Karpas-422 (cell line): Measurements from ENCODE around the gene GHR. TPM values are rescaled to one million over a fixed set of nuclear protein-coding genes. Genes with fewer than 3 reads are reported as not detected.

Experiments
- DNase-seq: peaks from one replicate; pipeline ENCODE4 v3.0.0-alpha.2; 2015
- H2AFZ ChIP-seq: fragments of 200-600 bp; sonication (generic); 2 replicates; pipeline ENCODE4 v1.6.1; 2014; ENCODE audit warnings: antibody characterized with exemption, low read length, mixed read lengths
- H3K27ac ChIP-seq: fragments of 200-600 bp; sonication (generic); 2 replicates; pipeline ENCODE4 v1.5.1; 2014; ENCODE audit warnings: mild to moderate bottlenecking, low read length, moderate library complexity
- H3K27me3 ChIP-seq: fragments of 200-600 bp; sonication (generic); 2 replicates; pipeline ENCODE4 v1.6.1; 2014; ENCODE audit warnings: low read length, mixed read lengths
- H3K36me3 ChIP-seq: fragments of 200-600 bp; sonication (generic); 2 replicates; pipeline ENCODE4 v1.6.1; 2014; ENCODE audit warnings: low read length, mixed read lengths; ENCODE audit not compliant: insufficient read depth
- H3K4me1 ChIP-seq: fragments of 200-600 bp; sonication (generic); 2 replicates; pipeline ENCODE4 v1.6.1; 2014; ENCODE audit warnings: mild to moderate bottlenecking, low read length, mixed read lengths
- H3K4me2 ChIP-seq: fragments of 200-600 bp; sonication (generic); 2 replicates; pipeline ENCODE4 v1.6.1; 2014; ENCODE audit warnings: low read length, low read depth, mild to moderate bottlenecking; ENCODE audit not compliant: poor library complexity, severe bottlenecking
- H3K4me3 ChIP-seq: fragments of 200-600 bp; sonication (generic); 2 replicates; pipeline ENCODE4 v1.5.1; 2014; ENCODE audit warnings: mild to moderate bottlenecking, antibody characterized with exemption, low read length, mixed read lengths
- H3K79me2 ChIP-seq: fragments of 200-600 bp; sonication (generic); 2 replicates; pipeline ENCODE4 v1.6.1; 2014; ENCODE audit warnings: mild to moderate bottlenecking, low read length, mixed read lengths
- H3K9ac ChIP-seq: fragments of 200-600 bp; sonication (generic); 2 replicates; pipeline ENCODE4 v1.6.0; 2014; ENCODE audit warnings: low read length
- H3K9me2 ChIP-seq: fragments of 200-600 bp; sonication (generic), shearing (Covaris generic); replicated peaks from 2 replicates; pipeline ENCODE4 v1.6.0; 2014; ENCODE audit warnings: mild to moderate bottlenecking, low read length, moderate library complexity; ENCODE audit not compliant: insufficient read depth
- H3K9me3 ChIP-seq: fragments of 300-700, 200-600 bp; sonication (generic); 2 replicates; pipeline ENCODE4 v1.6.1; 2014; ENCODE audit warnings: low read length, mixed read lengths
- H4K20me1 ChIP-seq: fragments of 200-600 bp; sonication (generic); 2 replicates; pipeline ENCODE4 v1.6.1; 2014; ENCODE audit warnings: mild to moderate bottlenecking, antibody characterized with exemption, low read length, low read depth; ENCODE audit not compliant: insufficient read depth
- total RNA-seq: library from RNA; depleted of rRNA; stranded (reverse); fragments of >200 nt; shearing (Covaris generic); gene quantifications from 2 replicates; pipeline ENCODE4 v1.2.3, GENCODE V29; 2014; ENCODE audit warnings: low replicate concordance

The GHR gene
- total RNA-seq, 1 experiment from 2014 or later = not detected

DNA sequence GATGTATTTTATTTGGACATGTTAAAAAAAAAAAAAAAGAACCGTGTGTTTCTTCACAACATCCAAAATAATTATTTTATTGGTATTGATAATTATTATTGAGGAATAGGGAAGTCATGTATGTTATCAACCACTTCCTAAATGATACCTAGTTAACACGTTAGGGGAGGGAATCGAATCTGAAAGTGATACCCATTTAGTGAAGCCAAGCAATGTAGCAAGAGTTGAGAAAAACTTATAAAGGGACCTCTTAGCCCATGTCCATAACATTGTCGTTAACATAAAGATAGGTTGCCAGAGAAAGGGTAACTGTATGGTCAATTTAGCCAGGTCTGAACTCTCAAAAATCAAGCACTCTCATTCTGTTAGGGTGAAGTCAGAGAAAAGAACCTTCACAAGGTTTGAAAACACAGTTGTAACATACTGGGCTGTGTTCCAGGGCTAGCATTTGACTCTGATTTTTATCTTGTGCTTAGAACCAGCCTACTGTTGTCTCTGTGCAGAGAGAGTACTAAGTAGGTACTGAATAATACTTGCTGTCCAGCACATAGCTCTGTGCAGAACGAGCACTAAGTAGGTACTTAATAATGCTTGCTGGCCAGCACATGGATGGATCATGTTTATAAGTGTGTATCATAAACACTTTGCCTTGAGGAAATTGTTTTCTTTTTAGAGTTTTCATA lies 60.4 kb downstream of the GHR start:
- Histone ChIP-seq H3K9me3 (no peaks in the 10 kb centered on the region), H2AFZ (no peak overlapping the region), H3K36me3 (no peaks in the 10 kb centered on the region), H3K4me2 (no peak overlapping the region), H3K4me3 (no peak overlapping the region), H3K9ac (no peak overlapping the region), H3K27me3 (no peaks in the 10 kb centered on the region), H4K20me1 (no peaks in the 10 kb centered on the region), H3K27ac (no peak overlapping the region), H3K79me2 (no peaks in the 10 kb centered on the region), H3K9me2 (no peaks in the 10 kb centered on the region), H3K4me1 (no peaks in the 10 kb centered on the region)
- no peak for DNase-seq

DNA sequence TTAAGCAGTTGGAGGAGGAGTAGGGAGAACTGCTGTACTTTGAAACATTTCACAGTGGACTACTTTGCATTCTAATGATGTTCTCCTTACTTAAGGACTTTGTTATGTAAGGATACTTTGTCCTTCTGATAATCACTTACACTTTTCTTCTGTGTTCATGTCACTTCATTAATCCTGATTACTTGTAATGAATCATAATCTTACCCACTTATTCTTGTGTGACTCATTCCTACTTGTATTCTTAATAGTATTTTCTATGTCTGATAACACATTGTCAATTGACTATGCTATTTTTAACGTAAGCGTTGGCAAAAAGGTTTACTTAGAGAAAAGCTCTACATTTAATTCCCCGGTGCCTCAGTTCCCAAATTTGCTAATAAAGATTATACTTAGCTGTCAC lies 63.8 kb downstream of the GHR start:
- no peaks in the 10 kb centered on the region for H3K79me2 ChIP-seq
- DNase-seq = no peak
- H3K9ac ChIP-seq = no peak overlapping the region
- no peaks in the 10 kb centered on the region for H3K36me3 ChIP-seq
- H3K27me3 ChIP-seq = no peaks in the 10 kb centered on the region
- H2AFZ ChIP-seq = no peak overlapping the region
- H3K4me3 ChIP-seq = no peak overlapping the region
- H3K4me2 ChIP-seq = no peak overlapping the region
- H3K9me3 ChIP-seq = no peaks in the 10 kb centered on the region
- H3K4me1 ChIP-seq = no peaks in the 10 kb centered on the region
- H3K9me2 ChIP-seq = no peaks in the 10 kb centered on the region
- H3K27ac ChIP-seq = no peak overlapping the region
- H4K20me1 ChIP-seq = no peaks in the 10 kb centered on the region

DNA sequence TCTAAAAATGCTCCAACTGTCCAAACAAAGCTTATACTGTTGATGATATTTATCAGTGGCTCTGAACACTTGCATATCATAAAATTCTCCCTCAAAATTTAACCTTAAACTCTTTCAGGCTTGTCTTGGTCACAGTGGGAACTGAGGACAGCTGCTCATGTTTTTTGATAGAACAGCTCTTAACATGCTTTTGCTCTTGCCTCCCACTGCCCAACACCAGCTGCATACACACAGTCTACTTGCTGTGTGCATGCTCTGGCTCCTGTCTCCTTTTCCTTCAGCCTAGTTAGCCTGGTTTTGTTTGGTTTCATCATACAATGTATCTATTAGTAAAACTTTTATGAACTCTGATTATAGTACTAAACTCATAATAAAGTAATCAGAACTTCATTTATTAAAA lies 64.6 kb downstream of the GHR start:
- no peaks in the 10 kb centered on the region for H3K36me3 ChIP-seq
- H3K9me2 ChIP-seq = no peaks in the 10 kb centered on the region

DNA sequence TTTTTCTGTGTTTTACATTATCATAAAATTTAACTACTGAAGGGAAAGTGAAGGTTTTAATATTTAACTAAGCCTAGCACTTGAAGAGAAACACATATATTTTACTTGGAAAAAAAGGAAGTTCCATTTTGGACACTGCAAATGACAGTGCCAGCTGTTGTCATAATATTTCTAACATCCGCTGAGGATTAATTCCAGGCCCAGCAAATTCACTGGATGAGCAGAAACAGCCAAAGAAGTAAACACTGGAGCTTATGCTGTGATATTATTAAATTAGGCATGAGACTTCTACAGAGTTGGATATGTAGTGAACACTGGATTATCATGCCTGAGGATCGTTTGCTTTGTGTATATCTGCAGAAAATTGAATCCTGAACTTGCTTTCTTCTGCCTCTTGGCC lies 67.6 kb downstream of the GHR start:
- no peak for DNase-seq
- H3K9me2 ChIP-seq = no peaks in the 10 kb centered on the region
- no peak overlapping the region for H3K4me3 ChIP-seq
- no peaks in the 10 kb centered on the region for H3K9me3 ChIP-seq
- no peaks in the 10 kb centered on the region for H3K79me2 ChIP-seq
- H2AFZ ChIP-seq = no peak overlapping the region
- H3K4me1 ChIP-seq = no peaks in the 10 kb centered on the region
- H3K36me3 ChIP-seq = no peaks in the 10 kb centered on the region
- H3K27ac ChIP-seq = no peak overlapping the region
- H3K4me2 ChIP-seq = no peak overlapping the region
- no peaks in the 10 kb centered on the region for H4K20me1 ChIP-seq
- H3K9ac ChIP-seq = no peak overlapping the region
- no peaks in the 10 kb centered on the region for H3K27me3 ChIP-seq

More for the DNA sequence above, 64.6 kb downstream of the GHR start:
- H3K27ac ChIP-seq = no peak overlapping the region
- H2AFZ ChIP-seq = no peak overlapping the region
- DNase-seq = no peak
- H3K9me3 ChIP-seq = no peaks in the 10 kb centered on the region
- no peaks in the 10 kb centered on the region for H4K20me1 ChIP-seq
- H3K4me1 ChIP-seq = no peaks in the 10 kb centered on the region
- no peak overlapping the region for H3K4me2 ChIP-seq
- H3K9ac ChIP-seq = no peak overlapping the region
- no peaks in the 10 kb centered on the region for H3K27me3 ChIP-seq
- no peak overlapping the region for H3K4me3 ChIP-seq
- H3K79me2 ChIP-seq = no peaks in the 10 kb centered on the region

DNA sequence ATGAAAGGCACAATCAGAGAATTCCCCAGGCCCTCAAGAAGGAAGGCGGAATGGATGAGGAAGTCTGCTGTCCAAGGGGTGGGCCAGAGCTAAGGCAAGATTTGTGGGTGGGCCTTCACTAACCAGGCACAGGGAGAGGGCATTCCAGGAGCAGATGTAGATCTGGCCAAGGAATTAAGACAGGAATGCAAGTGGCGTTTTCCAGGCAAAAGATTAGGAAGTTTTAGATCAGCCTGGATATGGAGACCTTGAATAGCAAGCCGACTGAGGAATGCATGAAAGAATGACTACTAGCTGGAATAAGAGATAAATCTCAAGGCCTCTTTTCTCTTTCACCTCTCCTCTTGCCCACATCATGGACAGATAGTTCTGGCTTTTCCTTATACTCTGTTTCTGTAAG lies 68.5 kb downstream of the GHR start:
- Histone ChIP-seq H3K27ac (no peak overlapping the region), H3K9ac (no peak overlapping the region), H4K20me1 (no peaks in the 10 kb centered on the region), H3K9me2 (no peaks in the 10 kb centered on the region), H3K79me2 (no peaks in the 10 kb centered on the region), H3K4me3 (no peak overlapping the region), H2AFZ (no peak overlapping the region), H3K27me3 (no peaks in the 10 kb centered on the region), H3K9me3 (no peaks in the 10 kb centered on the region), H3K4me1 (no peaks in the 10 kb centered on the region), H3K4me2 (no peak overlapping the region), H3K36me3 (no peaks in the 10 kb centered on the region)
- DNase-seq = no peak

DNA sequence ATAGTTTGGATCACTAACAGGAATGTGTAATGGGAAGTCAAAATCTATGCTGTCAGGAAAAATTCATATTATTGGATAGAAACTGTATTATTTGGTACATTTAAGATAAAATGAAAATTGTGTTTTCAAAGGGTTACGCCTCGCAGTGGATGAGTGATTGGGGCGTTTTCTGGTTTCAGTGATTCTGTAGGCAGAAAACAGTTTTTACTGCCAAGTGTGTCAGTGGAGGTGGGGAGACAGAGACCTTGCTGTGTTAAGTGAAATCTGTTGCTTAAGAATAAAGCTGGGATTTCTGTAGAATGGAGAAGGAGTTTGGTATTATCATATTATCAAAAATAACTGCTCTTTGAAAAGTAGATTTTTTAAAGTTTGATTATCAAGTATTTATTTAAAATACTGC lies 69.7 kb downstream of the GHR start:
- Histone ChIP-seq H3K9ac (no peak overlapping the region), H3K9me2 (no peaks in the 10 kb centered on the region), H4K20me1 (no peaks in the 10 kb centered on the region), H3K9me3 (no peaks in the 10 kb centered on the region), H3K4me2 (no peak overlapping the region), H2AFZ (no peak overlapping the region), H3K79me2 (no peaks in the 10 kb centered on the region), H3K36me3 (no peaks in the 10 kb centered on the region), H3K27me3 (no peaks in the 10 kb centered on the region), H3K27ac (no peak overlapping the region), H3K4me1 (no peaks in the 10 kb centered on the region), H3K4me3 (no peak overlapping the region)
- no peak for DNase-seq

DNA sequence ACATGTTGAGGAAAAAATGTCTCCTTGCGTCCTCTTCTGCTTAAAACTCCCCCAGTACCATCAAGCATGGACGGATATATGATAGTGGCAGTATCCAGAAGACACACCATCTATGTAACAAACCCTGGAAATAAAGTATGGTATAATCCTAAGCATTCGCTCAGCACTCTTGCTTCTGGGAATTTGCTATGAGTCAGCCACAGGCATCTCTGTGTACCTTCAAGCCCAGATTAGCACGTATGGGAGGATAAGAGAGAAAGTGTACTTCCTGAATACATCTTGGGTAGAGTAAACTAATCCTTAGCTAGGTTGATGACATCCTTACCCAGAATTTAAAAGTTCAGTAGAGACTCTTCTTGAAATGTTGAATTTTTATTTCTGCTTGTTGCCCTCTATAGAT lies 71.2 kb downstream of the GHR start:
- Histone ChIP-seq H3K79me2 (no peaks in the 10 kb centered on the region), H2AFZ (no peak overlapping the region), H3K9me3 (no peaks in the 10 kb centered on the region), H3K27me3 (no peaks in the 10 kb centered on the region), H4K20me1 (no peaks in the 10 kb centered on the region), H3K27ac (no peak overlapping the region), H3K9ac (no peak overlapping the region), H3K9me2 (no peaks in the 10 kb centered on the region), H3K4me2 (no peak overlapping the region), H3K4me3 (no peak overlapping the region), H3K4me1 (no peaks in the 10 kb centered on the region), H3K36me3 (no peaks in the 10 kb centered on the region)
- no peak for DNase-seq

DNA sequence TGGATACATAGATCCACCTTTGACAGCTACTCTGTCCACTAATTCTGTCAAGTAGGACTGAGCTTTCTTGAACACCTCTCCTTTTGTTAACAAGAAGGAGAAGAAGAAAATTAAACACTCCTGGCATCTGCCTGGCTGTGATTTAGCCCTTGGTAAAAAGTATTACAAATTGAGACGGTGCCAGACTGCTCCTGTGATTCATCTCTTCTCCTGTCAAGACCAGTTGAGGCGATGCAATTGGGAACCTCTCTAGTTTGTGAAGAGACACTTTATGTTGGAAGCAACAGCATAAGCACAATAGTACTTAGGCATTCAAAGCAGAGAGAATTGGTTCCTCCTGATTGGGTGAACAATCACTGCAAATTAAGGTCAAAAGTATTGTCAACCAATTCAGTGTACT lies 72.7 kb downstream of the GHR start:
- Histone ChIP-seq H3K4me2 (no peak overlapping the region), H3K9ac (no peak overlapping the region), H3K79me2 (no peaks in the 10 kb centered on the region), H3K9me3 (no peaks in the 10 kb centered on the region), H3K27me3 (no peaks in the 10 kb centered on the region), H3K27ac (no peak overlapping the region), H3K4me1 (no peaks in the 10 kb centered on the region), H3K36me3 (no peaks in the 10 kb centered on the region), H3K9me2 (no peaks in the 10 kb centered on the region), H3K4me3 (no peak overlapping the region), H4K20me1 (no peaks in the 10 kb centered on the region), H2AFZ (no peak overlapping the region)
- DNase-seq = no peak
